Subcutaneous abdominal adipose tissue (tissue), 5 donors: ENCODE data around the gene KCND3.
A peak's percentile ranks its signal among the peaks of the same experiment; 100 is the strongest.

Experiments used
- H3K27ac ChIP-seq: one replicate; pipeline ENCODE4 v1.7.0; 2013; ENCODE audit warnings: low read depth, mild to moderate bottlenecking, inconsistent platforms, low read length, moderate library complexity
- H3K27me3 ChIP-seq, 5 donors: one replicate each; pipeline ENCODE4 v1.7.0; 2013; ENCODE audit warnings: low read length in 5 of 5, inconsistent platforms in 1 of 5; ENCODE audit not compliant: control insufficient read depth in 5 of 5, insufficient read depth in 4 of 5
- H3K36me3 ChIP-seq, 5 donors: one replicate each; pipeline ENCODE4 v1.7.0; 2013; ENCODE audit warnings: low read length in 5 of 5; ENCODE audit not compliant: control insufficient read depth in 5 of 5, insufficient read depth in 5 of 5
- H3K4me1 ChIP-seq, 5 donors: one replicate each; pipeline ENCODE4 v1.7.0; 2013; ENCODE audit warnings: low read length in 5 of 5, mild to moderate bottlenecking in 3 of 5, moderate library complexity in 1 of 5; ENCODE audit not compliant: control insufficient read depth in 5 of 5, insufficient read depth in 5 of 5
- H3K4me3 ChIP-seq, 5 donors: one replicate each; pipeline ENCODE4 v1.7.0; 2013; ENCODE audit warnings: low read length in 5 of 5, low read depth in 1 of 5
- H3K9ac ChIP-seq, 5 donors: one replicate each; pipeline ENCODE4 v1.7.0; 2013; ENCODE audit warnings: low read length in 5 of 5, mild to moderate bottlenecking in 4 of 5, moderate library complexity in 3 of 5
- H3K9me3 ChIP-seq, 5 donors: one replicate each; pipeline ENCODE4 v1.7.0; 2013; ENCODE audit warnings: low read length in 5 of 5; ENCODE audit not compliant: control insufficient read depth in 5 of 5
- donor health status: healthy.
- donor health status: healthy.
- donor health status: healthy.
- donor health status: healthy.
- donor health status: healthy.

Gene KCND3

GRCh38 chr1:111738436-111739193 is 250.9 kb downstream of the KCND3 start:
- peak overlapping the region in 4 of 5 donors; percentile 52 to 78 (median 72) for H3K9ac ChIP-seq
- peaks cover 0 to 3% (median 0%) of the 10 kb centered on the region in 5 donors for H3K27me3 ChIP-seq
- no peaks in the 10 kb centered on the region for H3K9me3 ChIP-seq
- peak overlapping the region; percentile 71 to 88 (median 79) for H3K4me3 ChIP-seq
- H3K27ac ChIP-seq: peak overlapping the region; percentile 94
- H3K4me1 ChIP-seq: peaks cover 27 to 68% (median 65%) of the 10 kb centered on the region in 5 donors
- H3K36me3 ChIP-seq: peaks cover 0 to 7% (median 0%) of the 10 kb centered on the region in 5 donors

- Histone ChIP-seq H3K4me3 (peak overlapping the region; percentile 71 to 88 (median 79)), H3K27ac (peak overlapping the region; percentile 94), H3K36me3 (peaks cover 0 to 7% (median 0%) of the 10 kb centered on the region in 5 donors), H3K9ac (peak overlapping the region; percentile 39 to 78 (median 71)), H3K4me1 (peaks cover 31 to 74% (median 70%) of the 10 kb centered on the region in 5 donors), H3K27me3 (no peaks in the 10 kb centered on the region), H3K9me3 (no peaks in the 10 kb centered on the region)
Observed at GRCh38 chr1:111738133-111738435, 251.4 kb downstream of the KCND3 start.

- Histone ChIP-seq H3K4me3 (peak overlapping the region; percentile 71 to 88 (median 79)), H3K9ac (peak overlapping the region; percentile 39 to 78 (median 71)), H3K4me1 (peaks cover 32 to 80% (median 76%) of the 10 kb centered on the region in 5 donors)
Observed at GRCh38 chr1:111737216-111738132, 252.0 kb downstream of the KCND3 start.

GRCh38 chr1:111736548-111737215 is 252.8 kb downstream of the KCND3 start:
- Histone ChIP-seq H3K27ac (peak overlapping the region; percentile 94), H3K4me3 (peak overlapping the region; percentile 10 to 85 (median 79)), H3K4me1 (peaks cover 32 to 88% (median 83%) of the 10 kb centered on the region in 5 donors), H3K36me3 (peaks cover 0 to 7% (median 0%) of the 10 kb centered on the region in 5 donors), H3K9me3 (no peaks in the 10 kb centered on the region), H3K27me3 (no peaks in the 10 kb centered on the region), H3K9ac (peak overlapping the region in 4 of 5 donors; percentile 35 to 78 (median 42))

More at GRCh38 chr1:111737216-111738132, 252.0 kb downstream of the KCND3 start:
- Histone ChIP-seq H3K9me3 (no peaks in the 10 kb centered on the region), H3K36me3 (peaks cover 0 to 7% (median 0%) of the 10 kb centered on the region in 5 donors), H3K27me3 (no peaks in the 10 kb centered on the region), H3K27ac (peak overlapping the region; percentile 94)

- Histone ChIP-seq H3K36me3 (peaks cover 0 to 7% (median 0%) of the 10 kb centered on the region in 5 donors), H3K27me3 (no peaks in the 10 kb centered on the region), H3K4me1 (peaks cover 35 to 95% (median 90%) of the 10 kb centered on the region in 5 donors), H3K9me3 (no peaks in the 10 kb centered on the region), H3K9ac (peak overlapping the region in 2 of 5 donors; percentile 5 to 78), H3K4me3 (peak overlapping the region in 3 of 5 donors; percentile 3 to 71 (median 29)), H3K27ac (peak overlapping the region; percentile 94)
Observed at GRCh38 chr1:111735858-111736544, 253.5 kb downstream of the KCND3 start.

GRCh38 chr1:111735321-111735720 is 254.1 kb downstream of the KCND3 start:
- H3K4me1 ChIP-seq: peaks cover 36 to 99% (median 92%) of the 10 kb centered on the region in 5 donors
- no peak overlapping the region for H3K9ac ChIP-seq
- H3K9me3 ChIP-seq: no peaks in the 10 kb centered on the region
- H3K27ac ChIP-seq: no peak overlapping the region
- H3K36me3 ChIP-seq: peaks cover 0 to 7% (median 0%) of the 10 kb centered on the region in 5 donors
- H3K27me3 ChIP-seq: no peaks in the 10 kb centered on the region
- peak overlapping the region in 1 of 5 donors; percentile 29 for H3K4me3 ChIP-seq

- H3K4me1 ChIP-seq: peaks cover 40 to 99% (median 92%) of the 10 kb centered on the region in 5 donors
- H3K4me3 ChIP-seq: peak overlapping the region in 2 of 5 donors; percentile 7 to 43
- peak overlapping the region; percentile 81 for H3K27ac ChIP-seq
Observed at GRCh38 chr1:111734856-111735255, 254.6 kb downstream of the KCND3 start.

GRCh38 chr1:111734426-111734825 is 255.0 kb downstream of the KCND3 start:
- Histone ChIP-seq H3K9me3 (no peaks in the 10 kb centered on the region), H3K27me3 (no peaks in the 10 kb centered on the region), H3K27ac (peak overlapping the region; percentile 81), H3K9ac (peak overlapping the region in 1 of 5 donors; percentile 8), H3K4me3 (peak overlapping the region in 3 of 5 donors; percentile 7 to 43 (median 18)), H3K4me1 (peaks cover 42 to 99% (median 92%) of the 10 kb centered on the region in 5 donors), H3K36me3 (peaks cover 0 to 7% (median 0%) of the 10 kb centered on the region in 5 donors)

More at GRCh38 chr1:111734856-111735255, 254.6 kb downstream of the KCND3 start:
- H3K27me3 ChIP-seq: no peaks in the 10 kb centered on the region
- no peaks in the 10 kb centered on the region for H3K9me3 ChIP-seq
- H3K9ac ChIP-seq: peak overlapping the region in 1 of 5 donors; percentile 8
- peaks cover 0 to 7% (median 0%) of the 10 kb centered on the region in 5 donors for H3K36me3 ChIP-seq

- H3K27ac ChIP-seq: peak overlapping the region; percentile 81
- peak overlapping the region in 1 of 5 donors; percentile 14 for H3K9ac ChIP-seq
- H3K27me3 ChIP-seq: no peaks in the 10 kb centered on the region
- H3K4me3 ChIP-seq: peak overlapping the region in 2 of 5 donors; percentile 18 to 43
- H3K4me1 ChIP-seq: peaks cover 42 to 99% (median 95%) of the 10 kb centered on the region in 5 donors
- no peaks in the 10 kb centered on the region for H3K9me3 ChIP-seq
- H3K36me3 ChIP-seq: peaks cover 0 to 7% (median 0%) of the 10 kb centered on the region in 5 donors
Observed at GRCh38 chr1:111733992-111734341, 255.5 kb downstream of the KCND3 start.
